HEK293 (cell line): ENCODE data around the gene POLL.

Experiments used
- CTCF ChIP-seq: fragments of 450-650 bp; formaldehyde crosslinking; IDR thresholded peaks from 2 replicates; pipeline ENCODE4 v1.5.1; 2016; ENCODE audit warnings: missing biosample characterization, missing genetic modification characterization
- HOXC10 ChIP-seq: sonication (generic); formaldehyde crosslinking; IDR thresholded peaks from 2 replicates; pipeline ENCODE4 v1.8.1; 2023; ENCODE audit warnings: mild to moderate bottlenecking, missing genetic modification reagents
- KLF8 ChIP-seq: fragments of 450-650 bp; formaldehyde crosslinking; IDR thresholded peaks from 2 replicates; pipeline ENCODE4 v1.5.1; 2016; ENCODE audit warnings: missing biosample characterization, missing genetic modification characterization
- MZF1 ChIP-seq: fragments of 450-650 bp; formaldehyde crosslinking; IDR thresholded peaks from 2 replicates; pipeline ENCODE4 v1.5.1; 2017; ENCODE audit warnings: missing biosample characterization, missing genetic modification characterization, borderline replicate concordance
- OSR2 ChIP-seq: fragments of 450-650 bp; formaldehyde crosslinking; IDR thresholded peaks from 2 replicates; pipeline ENCODE4 v1.5.1; 2016; ENCODE audit warnings: missing biosample characterization, missing genetic modification characterization
- PRDM1 ChIP-seq: fragments of 450-650 bp; formaldehyde crosslinking; IDR thresholded peaks from 2 replicates; pipeline ENCODE4; 2016; ENCODE audit warnings: missing biosample characterization, missing genetic modification characterization
- PRDM10 ChIP-seq: fragments of 450-650 bp; formaldehyde crosslinking; IDR thresholded peaks from 2 replicates; pipeline ENCODE4 v1.5.1; 2016; ENCODE audit warnings: missing biosample characterization, missing genetic modification characterization
- SP7 ChIP-seq: fragments of 450-650 bp; formaldehyde crosslinking; IDR thresholded peaks from 2 replicates; pipeline ENCODE4 v1.5.1; 2016; ENCODE audit warnings: missing biosample characterization, missing genetic modification characterization
- TCF7L2 ChIP-seq: IDR thresholded peaks from 2 replicates; pipeline ENCODE4 v1.6.1; 2011; ENCODE audit warnings: low read depth, mild to moderate bottlenecking, inconsistent platforms, low read length, moderate library complexity, borderline replicate concordance
- TRIM28 ChIP-seq: IDR thresholded peaks from 2 replicates; pipeline ENCODE4 v1.6.1; 2011; ENCODE audit warnings: low read length, control low read depth, borderline replicate concordance
- YY2 ChIP-seq: fragments of 450-650 bp; formaldehyde crosslinking; IDR thresholded peaks from 2 replicates; pipeline ENCODE4 v1.5.1; 2016; ENCODE audit warnings: missing biosample characterization, missing genetic modification characterization
- ZBTB17 ChIP-seq: fragments of 450-650 bp; formaldehyde crosslinking; IDR thresholded peaks from 2 replicates; pipeline ENCODE4 v1.5.1; 2016; ENCODE audit warnings: missing biosample characterization, missing genetic modification characterization
- ZBTB26 ChIP-seq: fragments of 450-650 bp; formaldehyde crosslinking; optimal IDR thresholded peaks from 2 replicates; pipeline ENCODE3; 2016; ENCODE audit warnings: missing biosample characterization, mild to moderate bottlenecking, missing genetic modification characterization
- ZBTB48 ChIP-seq: fragments of 450-650 bp; formaldehyde crosslinking; IDR thresholded peaks from 2 replicates; pipeline ENCODE4 v1.5.1; 2016; ENCODE audit warnings: missing biosample characterization, missing genetic modification characterization
- ZFP69B ChIP-seq: fragments of 450-650 bp; formaldehyde crosslinking; IDR thresholded peaks from 2 replicates; pipeline ENCODE4 v1.5.1; 2016; ENCODE audit warnings: missing biosample characterization, missing genetic modification characterization
- ZNF138 ChIP-seq: fragments of 450-650 bp; formaldehyde crosslinking; IDR thresholded peaks from 2 replicates; pipeline ENCODE4 v1.5.1; 2016; ENCODE audit warnings: missing biosample characterization, missing genetic modification characterization, borderline replicate concordance
- ZNF19 ChIP-seq: fragments of 450-650 bp; formaldehyde crosslinking; IDR thresholded peaks from 2 replicates; pipeline ENCODE4; 2016; ENCODE audit warnings: missing biosample characterization, missing genetic modification characterization, low read depth
- ZNF2 ChIP-seq: fragments of 450-650 bp; formaldehyde crosslinking; IDR thresholded peaks from 2 replicates; pipeline ENCODE4 v1.5.1; 2016; ENCODE audit warnings: missing biosample characterization, missing genetic modification characterization
- ZNF223 ChIP-seq: fragments of 450-650 bp; formaldehyde crosslinking; IDR thresholded peaks from 2 replicates; pipeline ENCODE4 v1.5.1; 2016; ENCODE audit warnings: missing biosample characterization, missing genetic modification characterization
- ZNF292 ChIP-seq: fragments of 450-650 bp; formaldehyde crosslinking; IDR thresholded peaks from 2 replicates; pipeline ENCODE4 v1.5.1; 2016; ENCODE audit warnings: low read depth, missing biosample characterization, missing genetic modification characterization, borderline replicate concordance
- ZNF324 ChIP-seq: fragments of 450-650 bp; formaldehyde crosslinking; IDR thresholded peaks from 2 replicates; pipeline ENCODE4 v1.5.1; 2016; ENCODE audit warnings: missing biosample characterization, missing genetic modification characterization
- ZNF335 ChIP-seq: fragments of 450-650 bp; formaldehyde crosslinking; conservative IDR thresholded peaks from 2 replicates; pipeline ENCODE4 v1.5.1; 2016; ENCODE audit warnings: missing biosample characterization, missing genetic modification characterization
- ZNF48 ChIP-seq: fragments of 450-650 bp; formaldehyde crosslinking; IDR thresholded peaks from 2 replicates; pipeline ENCODE4 v1.5.1; 2016; ENCODE audit warnings: missing biosample characterization, missing genetic modification characterization
- ZNF501 ChIP-seq: fragments of 450-650 bp; formaldehyde crosslinking; IDR thresholded peaks from 2 replicates; pipeline ENCODE4 v1.5.1; 2016; ENCODE audit warnings: missing biosample characterization, missing genetic modification characterization
- ZNF548 ChIP-seq: fragments of 450-650 bp; formaldehyde crosslinking; IDR thresholded peaks from 2 replicates; pipeline ENCODE4 v1.5.1; 2016; ENCODE audit warnings: missing biosample characterization, missing genetic modification characterization
- ZNF624 ChIP-seq: fragments of 450-650 bp; formaldehyde crosslinking; IDR thresholded peaks from 2 replicates; pipeline ENCODE4 v1.5.1; 2017; ENCODE audit warnings: missing biosample characterization, missing genetic modification characterization
- ZNF639 ChIP-seq: fragments of 450-650 bp; formaldehyde crosslinking; IDR thresholded peaks from 2 replicates; pipeline ENCODE4 v1.5.1; 2016; ENCODE audit warnings: missing biosample characterization, missing genetic modification characterization
- ZNF660 ChIP-seq: fragments of 450-650 bp; IDR thresholded peaks from 2 replicates; pipeline ENCODE4 v1.5.1; 2018; ENCODE audit warnings: missing biosample characterization, mild to moderate bottlenecking, missing genetic modification characterization
- ZNF664 ChIP-seq: fragments of 450-650 bp; formaldehyde crosslinking; IDR thresholded peaks from 2 replicates; pipeline ENCODE4 v1.5.1; 2016; ENCODE audit warnings: missing biosample characterization, missing genetic modification characterization
- ZNF747 ChIP-seq: fragments of 450-650 bp; formaldehyde crosslinking; IDR thresholded peaks from 2 replicates; pipeline ENCODE4 v1.5.1; 2016; ENCODE audit warnings: missing biosample characterization, missing genetic modification characterization
- ZSCAN16 ChIP-seq: fragments of 450-650 bp; formaldehyde crosslinking; IDR thresholded peaks from 2 replicates; pipeline ENCODE4 v1.5.1; 2016; ENCODE audit warnings: missing biosample characterization, missing genetic modification characterization
- ZXDB ChIP-seq: fragments of 450-650 bp; formaldehyde crosslinking; IDR thresholded peaks from 2 replicates; pipeline ENCODE4 v1.5.1; 2016; ENCODE audit warnings: missing biosample characterization, missing genetic modification characterization
- TF ChIP-seq, protein P1 (sequence below): fragments of 450-650 bp; IDR thresholded peaks from 2 replicates; pipeline ENCODE4 v1.5.1; 2018; ENCODE audit warnings: missing biosample characterization, mild to moderate bottlenecking, missing genetic modification characterization

Gene POLL

GRCh38 chr10:101602761-101603398 is 14.8 kb upstream of the POLL start (continued):
- TF ChIP-seq ZNF639 (tag by site-specific recombination) (no peak), ZBTB48 (tag by site-specific recombination) (peak; percentile 59), ZNF223 (no peak), ZNF19 (tag by site-specific recombination) (no peak), SP7 (tag by site-specific recombination) (0 out of 2 replicates have a peak, but pooled peaks have one; percentile 22), ZNF624 (tag by site-specific recombination) (no peak), CTCF (tag by site-specific recombination) (peak; percentile 98), ZNF664 (no peak), ZNF501 (no peak), ZNF2 (peak; percentile 100), TRIM28 (peak; percentile 81; the same call in 1 of the 2 replicates), ZBTB26 (no peak), ZNF335 (tag by site-specific recombination) (no peak), HOXC10 (no peak), YY2 (tag by site-specific recombination) (no peak), ZNF660 (tag by site-specific recombination) (peak; percentile 85), ZBTB17 (tag by site-specific recombination) (peak; percentile 91), PRDM1 (tag by site-specific recombination) (no peak), ZFP69B (tag by site-specific recombination) (peak; percentile 91), PRDM10 (tag by site-specific recombination) (0 out of 2 replicates have a peak, but pooled peaks have one; percentile 30), TCF7L2 (no peak), KLF8 (tag by site-specific recombination) (peak; percentile 41; the same call in 1 of the 2 replicates), ZNF292 (no peak), ZXDB (tag by site-specific recombination) (peak; percentile 67; the same call in 1 of the 2 replicates), ZNF324 (no peak), ZNF48 (tag by site-specific recombination) (no peak), OSR2 (tag by site-specific recombination) (no peak), ZNF747 (no peak), ZNF138 (tag by site-specific recombination) (no peak), ZNF548 (tag by site-specific recombination) (no peak), ZSCAN16 (tag by site-specific recombination) (no peak), MZF1 (tag by site-specific recombination) (no peak)
- TF ChIP-seq, protein P1, sequence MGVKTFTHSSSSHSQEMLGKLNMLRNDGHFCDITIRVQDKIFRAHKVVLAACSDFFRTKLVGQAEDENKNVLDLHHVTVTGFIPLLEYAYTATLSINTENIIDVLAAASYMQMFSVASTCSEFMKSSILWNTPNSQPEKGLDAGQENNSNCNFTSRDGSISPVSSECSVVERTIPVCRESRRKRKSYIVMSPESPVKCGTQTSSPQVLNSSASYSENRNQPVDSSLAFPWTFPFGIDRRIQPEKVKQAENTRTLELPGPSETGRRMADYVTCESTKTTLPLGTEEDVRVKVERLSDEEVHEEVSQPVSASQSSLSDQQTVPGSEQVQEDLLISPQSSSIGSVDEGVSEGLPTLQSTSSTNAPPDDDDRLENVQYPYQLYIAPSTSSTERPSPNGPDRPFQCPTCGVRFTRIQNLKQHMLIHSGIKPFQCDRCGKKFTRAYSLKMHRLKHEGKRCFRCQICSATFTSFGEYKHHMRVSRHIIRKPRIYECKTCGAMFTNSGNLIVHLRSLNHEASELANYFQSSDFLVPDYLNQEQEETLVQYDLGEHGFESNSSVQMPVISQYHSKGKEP (tag by site-specific recombination): 0 out of 2 replicates have a peak, but pooled peaks have one; percentile 7
